Coronary artery (tissue), 2 donors: ENCODE data around the gene IGSF8.

ENCODE experiments used
- DNase-seq: peaks from one replicate; pipeline ENCODE4 v3.0.0-alpha.2; 2017; ENCODE audit warnings: low spot score
- H3K27ac ChIP-seq, 2 donors: fragments of 200-600 bp; sonication (generic); one replicate each; pipeline ENCODE4 v1.5.1; 2016 to 2019
- H3K4me3 ChIP-seq: fragments of 200-600 bp; sonication (generic); 2 replicates; pipeline ENCODE4 v1.5.1; 2016; ENCODE audit warnings: mild to moderate bottlenecking, moderate library complexity
- TF ChIP-seq, protein P1 (sequence below): fragments of 200-600 bp; sonication (generic); IDR thresholded peaks from one replicate; pipeline ENCODE4 v1.5.1; 2019; ENCODE audit warnings: antibody characterized with exemption

IGSF8 gene

GRCh38 chr1:160048335-160048734, 50.1 kb downstream of the IGSF8 start:
- TF ChIP-seq, protein P1, sequence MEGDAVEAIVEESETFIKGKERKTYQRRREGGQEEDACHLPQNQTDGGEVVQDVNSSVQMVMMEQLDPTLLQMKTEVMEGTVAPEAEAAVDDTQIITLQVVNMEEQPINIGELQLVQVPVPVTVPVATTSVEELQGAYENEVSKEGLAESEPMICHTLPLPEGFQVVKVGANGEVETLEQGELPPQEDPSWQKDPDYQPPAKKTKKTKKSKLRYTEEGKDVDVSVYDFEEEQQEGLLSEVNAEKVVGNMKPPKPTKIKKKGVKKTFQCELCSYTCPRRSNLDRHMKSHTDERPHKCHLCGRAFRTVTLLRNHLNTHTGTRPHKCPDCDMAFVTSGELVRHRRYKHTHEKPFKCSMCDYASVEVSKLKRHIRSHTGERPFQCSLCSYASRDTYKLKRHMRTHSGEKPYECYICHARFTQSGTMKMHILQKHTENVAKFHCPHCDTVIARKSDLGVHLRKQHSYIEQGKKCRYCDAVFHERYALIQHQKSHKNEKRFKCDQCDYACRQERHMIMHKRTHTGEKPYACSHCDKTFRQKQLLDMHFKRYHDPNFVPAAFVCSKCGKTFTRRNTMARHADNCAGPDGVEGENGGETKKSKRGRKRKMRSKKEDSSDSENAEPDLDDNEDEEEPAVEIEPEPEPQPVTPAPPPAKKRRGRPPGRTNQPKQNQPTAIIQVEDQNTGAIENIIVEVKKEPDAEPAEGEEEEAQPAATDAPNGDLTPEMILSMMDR = no peak
- H3K27ac ChIP-seq = no peak overlapping the region
- no peak for DNase-seq
- H3K4me3 ChIP-seq = no peak overlapping the region

DNA sequence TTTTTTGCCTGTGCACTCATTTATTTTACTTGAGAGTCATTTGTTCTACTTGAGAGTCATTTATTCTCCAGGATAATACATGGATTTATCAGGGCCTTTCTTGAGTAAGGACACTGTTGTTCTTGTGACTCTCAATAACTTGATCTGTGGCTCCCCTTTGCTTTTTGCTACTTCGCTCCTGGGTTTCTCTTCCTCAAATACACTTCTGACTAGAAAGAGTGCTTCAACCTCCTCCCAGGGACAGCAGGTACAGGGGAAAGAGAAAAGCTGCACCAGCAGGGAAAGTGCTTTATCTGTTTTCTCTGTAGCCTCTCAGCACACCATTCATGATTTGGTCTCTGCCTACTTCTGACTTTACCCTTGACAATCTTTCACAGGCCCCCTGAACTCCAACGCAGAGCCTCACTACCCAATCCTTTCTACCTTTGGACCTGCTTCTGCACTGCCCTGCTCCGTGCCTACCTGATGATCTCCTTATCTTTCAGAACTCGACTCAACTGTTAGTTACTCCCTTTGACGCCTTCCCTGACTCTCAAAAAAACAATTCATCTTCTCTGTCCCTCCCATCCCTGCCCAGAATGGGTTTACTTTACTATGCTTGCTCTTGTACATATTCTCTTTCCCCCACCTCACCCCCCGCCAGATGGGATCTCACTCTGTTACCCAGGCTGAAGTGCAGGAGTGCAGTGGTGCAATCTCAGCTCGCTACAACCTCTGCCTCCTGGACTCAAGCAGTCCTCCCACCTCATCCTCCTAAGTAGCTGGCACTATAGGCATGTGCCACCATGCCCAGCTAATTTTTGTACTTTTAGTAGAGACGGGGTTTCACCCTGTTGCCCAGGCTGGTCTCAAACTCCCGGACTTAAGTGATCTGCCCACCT, 51.1 kb downstream of the IGSF8 start:
- Histone ChIP-seq H3K4me3 (peak overlapping the region; percentile 17), H3K27ac (no peak overlapping the region)
- TF ChIP-seq, protein P1 = no peak
- DNase-seq = no peak

GRCh38 chr1:160046494-160047110, 51.8 kb downstream of the IGSF8 start:
- Histone ChIP-seq H3K4me3 (peak overlapping the region; percentile 17), H3K27ac (no peak overlapping the region)
- DNase-seq = peak; percentile 73
- TF ChIP-seq, protein P1 = peak; percentile 55

DNA sequence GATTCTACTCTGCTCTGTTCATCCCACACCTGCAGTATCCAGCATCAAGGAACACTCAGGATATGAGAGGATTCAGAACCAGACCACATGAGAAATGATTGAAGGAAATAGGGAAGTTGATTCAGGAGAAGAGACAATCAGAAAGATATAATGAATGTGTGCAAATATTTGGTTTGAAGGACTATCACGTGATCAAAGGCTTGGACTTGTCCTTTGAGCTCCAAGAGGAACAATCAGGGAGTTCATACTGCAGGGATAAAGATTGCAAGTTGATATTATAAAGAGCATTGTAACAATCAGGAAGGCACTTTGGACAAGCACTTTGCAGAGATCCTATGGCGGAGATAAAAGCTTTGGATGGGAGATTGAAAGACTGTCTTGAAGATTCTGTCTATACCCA, 52.8 kb downstream of the IGSF8 start:
- no peak overlapping the region for H3K27ac ChIP-seq

GRCh38 chr1:160043543-160043942, 54.9 kb downstream of the IGSF8 start:
- Histone ChIP-seq H3K27ac (no peak overlapping the region), H3K4me3 (no peak overlapping the region)
- TF ChIP-seq, protein P1 = no peak
- no peak for DNase-seq

More for the DNA sequence above, 52.8 kb downstream of the IGSF8 start:
- TF ChIP-seq, protein P1 = no peak
- DNase-seq = no peak
- no peak overlapping the region for H3K4me3 ChIP-seq
